Kidney tubule cell (primary cell): ENCODE data around the gene SLC35D2.
"Not testable (repeated sequence)": the region's sequence is repeated elsewhere in the genome, so short reads cannot be mapped to it uniquely, and the experiment has no call there.

Experiments
- DNase-seq: peaks from one replicate; pipeline ENCODE4 v3.0.0-alpha.2; 2018; ENCODE audit warnings: low spot score

Gene SLC35D2

DNA sequence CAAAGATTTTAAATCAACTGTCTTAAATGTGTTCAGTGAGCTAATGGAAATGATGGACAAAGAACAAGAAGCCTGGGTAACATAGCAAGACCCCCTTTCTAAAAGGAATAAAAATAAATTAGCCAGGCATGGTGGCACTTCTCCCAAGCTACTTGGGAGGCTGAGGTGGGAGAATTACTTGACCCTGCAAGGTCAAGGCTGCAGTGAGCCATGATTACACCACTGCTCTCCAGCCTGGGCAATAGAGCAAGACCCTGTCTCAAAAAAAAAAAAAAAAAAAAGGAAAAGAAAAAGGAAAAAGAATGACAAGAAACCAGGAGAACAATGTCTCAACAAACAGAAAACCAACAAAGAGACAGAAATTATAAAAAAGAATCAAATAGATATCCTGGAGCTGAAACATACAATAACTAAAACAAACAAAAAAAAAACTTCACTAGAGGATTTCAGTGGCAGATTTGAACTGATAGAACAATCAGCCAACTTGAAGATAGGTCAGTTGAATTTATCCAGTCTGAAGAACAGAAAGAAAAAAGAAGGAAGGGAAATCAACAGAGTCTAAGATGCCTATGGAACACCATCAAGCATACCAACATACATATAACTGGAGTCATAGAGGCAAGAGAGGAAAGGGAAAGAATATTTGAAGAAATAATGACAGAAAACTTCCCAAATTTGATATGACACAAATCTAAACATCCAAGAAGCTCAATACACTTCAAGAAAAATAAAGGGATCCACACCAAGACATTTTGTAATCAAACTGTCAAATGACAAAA lies 16.8 kb upstream of the SLC35D2 start:
- DNase-seq, result no peak

DNA sequence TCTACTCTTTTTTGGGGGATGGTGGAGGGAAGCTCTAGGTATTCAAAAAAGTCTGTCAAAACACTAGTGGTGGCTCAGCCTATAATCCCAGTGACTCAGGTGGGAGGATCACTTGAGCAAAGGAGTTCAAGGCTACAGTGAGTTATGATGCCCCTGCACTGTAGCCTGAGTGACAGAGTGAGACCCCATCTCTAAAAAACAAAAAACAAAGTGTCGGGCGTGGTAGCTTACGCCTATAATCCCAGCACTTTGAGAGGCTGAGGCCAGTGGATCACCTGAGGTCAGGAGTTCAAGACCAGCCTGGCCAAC lies 15.8 kb upstream of the SLC35D2 start:
- no peak for DNase-seq

DNA sequence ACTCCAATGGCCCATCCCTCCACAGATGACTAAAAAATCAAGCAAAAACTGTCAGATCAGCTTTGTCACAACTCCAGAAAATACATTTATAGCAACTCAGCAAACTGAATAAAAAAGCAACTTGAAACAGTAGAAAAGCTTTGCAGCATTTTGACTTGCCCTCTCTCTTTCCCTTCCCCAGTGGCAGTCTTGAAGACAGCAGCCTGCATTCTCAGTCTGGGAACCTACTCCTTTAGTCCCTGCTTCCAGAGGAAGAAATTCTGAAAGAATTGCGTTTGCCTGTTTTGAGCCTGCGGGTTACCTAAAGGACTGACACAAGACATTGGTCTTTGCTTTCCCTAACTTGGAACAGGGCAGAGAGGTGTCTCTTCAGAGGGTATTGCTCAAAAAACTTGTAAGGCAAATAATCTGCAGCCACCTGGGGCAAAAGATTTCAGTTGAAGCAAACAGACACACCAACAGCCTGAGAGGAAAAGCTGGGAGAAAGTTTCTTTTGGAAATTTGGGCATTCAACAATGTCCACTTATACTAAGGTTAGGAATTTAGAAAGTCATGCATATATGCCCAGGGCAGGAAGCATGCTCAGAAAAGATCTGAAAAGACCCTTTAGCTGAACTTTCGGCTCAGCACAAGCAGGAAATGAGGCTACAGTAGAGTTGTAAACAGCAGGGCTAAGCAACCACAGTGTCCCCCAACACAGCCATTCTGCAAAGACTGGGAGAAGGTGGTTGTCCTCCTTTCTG lies 15.2 kb upstream of the SLC35D2 start:
- DNase-seq, result no peak

DNA sequence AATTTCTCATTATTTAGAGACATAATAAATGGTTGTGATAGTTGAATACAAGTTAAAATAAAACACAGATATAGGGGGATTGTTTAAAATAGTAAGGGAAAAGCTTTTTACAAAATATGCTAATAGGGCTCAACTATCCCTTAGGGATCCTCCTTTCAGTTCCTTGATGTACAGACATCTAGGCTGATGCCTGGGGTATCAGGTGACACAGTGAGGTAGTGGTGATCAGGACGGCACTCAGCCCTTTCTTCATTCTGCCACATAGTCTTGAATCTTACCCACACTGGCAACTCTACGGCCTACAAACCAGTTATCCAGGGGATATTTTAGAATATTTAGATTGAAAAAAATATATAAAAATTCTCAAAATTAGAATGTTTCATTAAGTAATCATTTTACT lies 12.5 kb upstream of the SLC35D2 start:
- DNase-seq, result no peak

DNA sequence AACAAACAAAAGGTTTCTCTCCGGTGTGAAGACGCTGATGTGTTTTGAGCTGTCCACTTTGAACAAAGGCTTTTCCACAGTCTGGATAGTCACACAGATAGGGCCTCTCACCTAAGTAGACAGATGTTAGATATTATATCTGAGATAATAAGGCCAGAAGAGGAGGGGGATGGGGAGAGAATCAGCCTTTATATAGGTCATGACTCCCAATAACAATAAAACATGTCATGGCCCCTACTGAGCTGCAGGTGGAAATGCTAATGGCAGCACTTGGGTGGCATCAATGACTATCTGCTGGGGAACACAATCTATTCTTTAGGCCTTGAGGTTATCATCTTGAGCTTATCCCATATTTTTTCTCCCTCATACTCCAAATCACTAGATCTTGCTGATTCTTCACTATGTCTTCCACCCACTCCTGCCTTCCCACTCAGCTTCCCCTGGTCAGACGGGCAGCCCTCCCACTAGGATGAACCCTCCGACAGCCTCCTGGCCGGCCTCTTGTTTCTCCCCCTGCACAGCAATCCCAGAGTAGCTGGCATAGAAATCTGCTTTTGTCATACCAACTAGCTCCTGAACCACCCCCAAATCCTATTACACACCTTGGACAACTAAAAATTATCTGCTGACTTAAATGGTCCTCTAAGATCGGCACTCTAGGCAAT lies 11.5 kb upstream of the SLC35D2 start:
- no peak for DNase-seq

DNA sequence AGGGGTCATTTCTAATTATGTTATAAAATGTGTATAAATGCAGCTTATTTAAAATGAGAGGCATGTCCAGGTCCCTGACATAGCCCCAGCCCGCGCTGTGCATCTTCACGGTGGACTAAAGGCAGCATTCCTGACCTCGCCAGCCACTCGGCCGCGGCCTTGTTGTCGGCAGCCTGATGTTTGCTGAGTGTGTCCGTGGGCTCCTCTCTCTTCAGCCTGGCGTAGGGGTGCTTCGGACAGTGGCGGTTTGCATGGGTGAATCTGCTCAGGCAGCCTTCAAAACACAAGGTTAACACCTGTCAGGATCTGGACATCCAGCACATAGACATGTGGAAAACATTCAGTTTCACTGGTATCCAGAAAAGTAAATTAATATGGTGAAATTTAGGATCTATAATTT lies 8.8 kb upstream of the SLC35D2 start:
- DNase-seq, result no peak

DNA sequence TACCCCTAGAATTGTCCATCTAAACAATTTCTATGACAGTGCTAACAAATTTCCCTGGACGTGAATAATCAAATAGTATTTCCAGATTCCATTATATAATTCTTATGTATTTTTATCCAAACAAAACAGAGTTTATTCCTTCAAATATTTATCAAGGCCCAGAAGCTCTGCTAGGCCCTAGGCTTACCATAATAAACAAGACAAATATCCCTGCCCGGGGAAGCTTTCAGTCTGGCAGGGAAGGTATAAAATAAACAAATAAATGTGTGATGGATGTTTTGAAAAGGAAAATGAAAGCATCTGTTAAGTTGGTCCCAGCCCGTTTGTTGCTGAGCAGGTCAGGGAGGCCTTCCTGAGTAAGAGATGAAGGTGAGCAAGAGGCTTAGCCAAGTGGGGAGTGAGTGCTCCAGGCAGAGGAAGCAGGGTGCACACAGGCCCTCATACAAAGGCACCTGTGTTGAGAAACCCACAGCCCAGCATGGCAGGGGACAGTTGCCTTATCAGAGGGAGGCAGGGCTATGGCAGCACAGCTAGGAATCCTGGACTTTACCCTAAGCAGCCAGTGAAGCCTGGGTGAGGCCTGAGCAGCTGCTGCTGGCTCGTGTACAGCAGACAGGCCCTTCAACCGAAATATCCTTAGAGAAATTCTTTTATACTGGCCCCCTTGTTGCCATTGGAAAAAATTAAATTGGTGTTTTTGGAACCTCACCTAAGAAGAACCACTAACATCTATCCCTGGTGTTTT lies 7.7 kb upstream of the SLC35D2 start:
- peak; percentile 19 for DNase-seq

DNA sequence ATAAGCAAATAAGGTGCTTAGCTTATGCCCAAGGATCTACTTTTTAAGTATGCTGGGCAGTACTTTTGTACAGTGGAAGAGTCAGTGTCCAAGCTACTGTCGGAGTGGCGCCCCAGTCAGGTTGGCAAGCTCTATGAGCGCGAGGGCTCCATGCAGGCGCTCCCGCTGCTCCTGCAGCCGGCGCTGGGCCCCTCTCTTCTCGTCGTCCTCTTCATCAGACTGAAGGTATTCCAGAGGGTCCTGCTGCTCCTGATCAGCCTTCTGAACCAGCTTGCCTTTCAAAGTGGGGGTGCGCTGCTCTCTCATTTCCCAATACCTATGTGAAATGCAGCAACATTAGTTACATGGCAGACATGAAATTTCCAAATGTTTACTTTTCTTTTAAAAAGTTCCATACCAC lies 4.6 kb upstream of the SLC35D2 start:
- DNase-seq, result no peak

DNA sequence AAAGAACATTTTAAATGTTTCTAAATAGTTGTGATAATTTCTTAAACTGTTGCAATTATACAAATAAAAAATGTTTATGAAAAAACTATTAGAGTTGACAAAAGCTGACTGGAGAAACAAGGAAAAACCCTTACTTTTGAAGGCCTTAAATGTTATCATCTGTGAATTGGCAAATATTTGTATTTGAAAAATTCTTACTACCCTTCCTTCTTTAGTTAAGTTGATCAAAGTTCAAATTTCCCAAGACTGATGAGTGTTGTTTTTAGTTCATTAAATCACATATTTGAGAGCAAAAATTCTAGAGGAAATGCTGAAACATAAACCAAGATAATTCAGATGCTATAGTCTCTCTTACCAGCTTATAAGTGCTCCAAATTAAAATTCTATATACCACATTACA lies 2.6 kb upstream of the SLC35D2 start:
- DNase-seq, result no peak

DNA sequence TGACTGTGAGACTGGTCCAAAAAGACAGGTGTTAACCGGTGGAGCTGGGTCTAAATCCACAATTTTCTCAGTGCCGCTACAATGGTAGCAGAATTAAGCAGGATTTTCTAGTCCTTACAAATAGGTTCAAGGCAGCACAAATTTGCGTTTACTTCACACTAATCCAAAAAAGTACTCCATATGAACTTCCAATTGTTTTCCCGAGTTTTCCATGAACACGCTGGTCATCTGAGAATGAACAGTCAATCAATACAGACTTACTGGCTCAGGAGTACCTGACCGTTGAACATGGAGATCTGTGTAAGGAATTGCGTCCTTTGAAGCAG lies 709 bp downstream of the SLC35D2 start:
- no peak for DNase-seq

DNA sequence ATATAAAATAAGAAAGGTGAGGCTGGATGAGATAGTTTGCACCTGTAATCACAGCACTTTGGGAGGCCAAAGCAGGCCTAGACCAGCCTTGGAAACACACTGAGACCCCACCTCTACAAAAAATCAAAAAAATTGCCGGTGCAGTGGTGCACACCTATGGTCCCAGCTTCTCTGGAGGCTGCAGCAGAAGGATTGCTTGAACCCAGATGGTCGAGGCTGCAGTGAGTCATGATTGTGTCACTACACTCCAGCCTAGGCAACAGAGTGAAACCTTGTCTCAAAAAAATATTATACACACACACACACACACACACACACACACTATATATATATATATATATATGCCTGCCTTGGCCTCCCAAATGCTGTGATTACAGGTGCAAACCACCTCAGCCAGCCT lies 1.3 kb downstream of the SLC35D2 start:
- peak; percentile 56 for DNase-seq

DNA sequence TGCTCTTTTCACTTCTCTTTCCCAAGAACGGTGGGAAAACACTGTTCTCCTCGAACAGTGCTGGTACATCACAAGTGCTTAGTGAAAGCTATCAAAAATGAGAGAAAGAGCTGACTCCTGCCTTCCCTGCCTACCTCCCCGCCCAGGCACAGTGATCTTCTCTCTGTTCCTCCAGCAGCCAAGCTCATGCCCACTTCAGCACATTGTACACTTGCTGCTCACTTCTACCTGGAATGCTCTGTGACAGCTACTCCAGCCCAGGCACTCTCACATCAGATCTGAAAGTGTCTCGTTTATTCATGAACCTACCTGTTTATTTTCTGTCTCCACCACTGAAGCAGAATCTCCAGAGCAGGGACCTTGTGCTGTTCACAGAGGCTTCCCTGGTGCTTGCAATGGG lies 1.8 kb downstream of the SLC35D2 start:
- no peak for DNase-seq

DNA sequence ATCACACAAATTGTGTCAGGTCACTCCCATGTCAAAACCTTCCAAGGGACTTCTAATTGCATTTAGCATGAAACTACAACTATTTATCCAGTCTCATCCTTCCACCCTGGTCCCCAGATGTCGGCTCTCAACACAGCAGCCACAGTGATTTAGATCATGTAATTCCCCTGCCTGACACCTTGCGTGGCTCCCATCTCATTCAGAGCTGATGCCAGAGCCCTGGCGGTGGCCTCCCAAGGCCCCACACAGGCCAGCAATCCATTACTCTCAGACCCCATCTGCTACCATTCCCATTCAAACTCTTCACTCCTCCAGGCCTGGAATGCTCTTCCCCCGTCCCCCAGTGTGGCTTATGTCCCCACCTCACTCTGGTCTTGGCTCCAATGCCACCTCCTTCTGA lies 2.4 kb downstream of the SLC35D2 start:
- no peak for DNase-seq

DNA sequence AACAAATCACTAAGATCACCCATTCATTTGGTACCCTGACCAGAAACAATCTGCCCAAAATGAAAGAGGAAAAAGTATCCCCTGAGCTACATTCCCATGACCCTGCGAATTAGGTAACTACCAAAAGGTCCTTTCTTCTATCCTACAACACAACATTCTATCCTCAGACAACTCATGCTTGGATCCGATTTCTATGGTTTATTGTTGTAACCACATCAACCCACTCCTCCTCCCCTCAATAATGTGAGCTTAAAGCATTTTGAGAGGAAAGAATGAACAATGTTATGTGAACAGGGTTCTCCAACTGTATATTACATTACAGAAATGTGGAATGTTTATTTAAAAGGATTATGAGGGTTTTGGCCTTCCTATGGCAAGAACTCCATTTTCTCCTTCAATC lies 4.0 kb downstream of the SLC35D2 start:
- no peak for DNase-seq

DNA sequence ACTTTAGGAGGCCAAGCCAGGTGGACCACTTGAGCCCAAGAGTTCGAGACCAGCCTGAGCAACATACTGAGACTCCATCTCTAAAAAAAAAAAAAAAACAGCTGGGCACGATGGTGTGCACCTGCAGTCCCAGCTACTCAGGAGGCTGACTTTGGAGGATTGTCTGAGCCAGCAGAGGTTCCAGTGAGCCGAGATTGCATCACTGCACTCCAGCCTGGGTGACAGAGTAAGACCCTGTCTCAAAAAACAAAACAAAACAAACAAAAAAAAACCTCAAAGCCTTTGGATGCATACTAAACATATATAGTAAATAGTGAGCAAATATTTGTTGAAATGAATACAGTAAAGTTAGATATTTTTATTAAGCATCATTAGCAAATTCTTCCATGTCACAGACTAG lies 5.3 kb downstream of the SLC35D2 start:
- no peak for DNase-seq

DNA sequence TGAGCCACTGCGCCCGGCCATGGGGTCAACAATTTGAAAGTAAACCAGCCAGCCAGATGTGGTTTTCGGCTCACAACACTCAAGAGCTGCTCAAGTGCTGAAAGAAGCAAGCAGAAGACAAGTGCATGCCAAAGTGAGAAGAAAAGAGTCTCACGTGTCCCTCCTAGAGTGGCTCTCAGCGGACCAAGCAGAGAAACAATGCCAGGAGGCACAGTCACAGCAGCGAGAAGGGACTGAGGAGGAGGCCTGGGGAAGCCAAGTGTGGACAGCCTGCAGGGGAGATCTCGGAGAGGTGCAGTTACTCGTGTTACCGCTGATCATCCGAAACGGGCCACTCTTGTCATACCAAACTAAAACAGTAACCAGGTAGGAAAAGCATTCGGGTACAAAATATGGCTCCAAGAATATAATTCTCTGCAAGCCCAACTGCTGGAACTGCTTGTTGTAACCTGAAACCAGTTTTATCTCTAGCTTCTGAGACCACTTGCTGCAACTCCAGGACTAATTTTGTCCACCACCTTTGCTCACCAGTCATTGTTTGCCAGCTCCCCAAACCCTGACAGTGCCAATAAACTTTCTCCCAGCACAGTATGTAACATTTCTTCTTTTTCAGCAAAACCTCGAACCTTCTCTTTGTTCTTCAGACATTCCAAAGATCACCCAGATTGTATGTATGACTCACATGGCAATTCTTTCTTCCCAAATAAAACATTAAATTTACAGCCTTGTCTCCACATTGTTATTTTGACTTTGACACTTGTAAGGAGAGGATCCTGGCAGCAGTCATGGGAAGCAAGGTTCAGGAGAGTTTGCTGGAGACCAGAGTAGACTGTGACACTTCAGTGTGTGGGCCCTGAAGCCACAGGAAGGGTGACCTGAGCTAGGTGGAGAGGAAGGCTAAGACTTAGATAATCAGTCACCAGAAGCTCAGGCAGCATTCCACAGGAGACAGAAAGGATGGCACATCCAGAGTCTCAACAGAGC lies 6.3 kb downstream of the SLC35D2 start:
- peak; percentile 63 for DNase-seq

DNA sequence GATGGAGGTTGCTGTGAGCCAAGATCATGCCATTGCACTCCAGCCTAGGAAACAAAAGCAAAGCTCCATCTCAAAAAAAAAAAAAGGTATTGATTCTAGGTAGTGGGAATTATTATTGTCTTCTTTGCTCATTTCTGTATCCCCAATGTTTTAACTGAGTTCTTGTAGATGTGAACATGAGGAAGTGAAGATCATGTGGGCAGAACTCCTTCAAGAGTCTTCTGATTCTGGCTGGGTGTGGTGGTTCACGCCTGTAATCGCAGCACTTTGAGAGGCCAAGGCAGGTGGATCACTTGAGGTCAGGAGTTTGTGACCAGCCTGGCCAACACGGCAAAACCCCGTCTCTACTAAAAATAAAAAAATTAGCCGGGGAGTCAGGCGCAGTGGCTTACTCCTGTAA lies 8.0 kb downstream of the SLC35D2 start:
- not testable (repeated sequence) for DNase-seq

DNA sequence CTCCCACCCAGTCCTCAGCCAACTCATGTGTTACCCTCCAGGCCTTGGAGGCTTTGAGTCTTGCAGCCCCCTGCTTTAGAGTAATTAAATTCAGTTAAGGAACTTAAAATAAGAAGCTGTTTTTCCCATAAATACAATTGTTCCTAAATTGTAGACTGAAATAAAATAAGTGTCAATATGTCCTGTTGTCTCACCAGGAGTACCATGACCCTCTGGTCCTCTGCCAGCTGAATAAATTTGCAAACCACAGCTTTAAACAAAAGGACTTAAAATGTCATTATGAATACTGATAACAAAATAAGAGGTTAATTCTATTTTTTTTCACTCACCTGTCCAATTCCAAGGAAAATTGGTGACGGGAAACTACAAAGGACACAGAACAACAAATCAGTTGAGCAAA lies 15.6 kb downstream of the SLC35D2 start:
- DNase-seq, result no peak

DNA sequence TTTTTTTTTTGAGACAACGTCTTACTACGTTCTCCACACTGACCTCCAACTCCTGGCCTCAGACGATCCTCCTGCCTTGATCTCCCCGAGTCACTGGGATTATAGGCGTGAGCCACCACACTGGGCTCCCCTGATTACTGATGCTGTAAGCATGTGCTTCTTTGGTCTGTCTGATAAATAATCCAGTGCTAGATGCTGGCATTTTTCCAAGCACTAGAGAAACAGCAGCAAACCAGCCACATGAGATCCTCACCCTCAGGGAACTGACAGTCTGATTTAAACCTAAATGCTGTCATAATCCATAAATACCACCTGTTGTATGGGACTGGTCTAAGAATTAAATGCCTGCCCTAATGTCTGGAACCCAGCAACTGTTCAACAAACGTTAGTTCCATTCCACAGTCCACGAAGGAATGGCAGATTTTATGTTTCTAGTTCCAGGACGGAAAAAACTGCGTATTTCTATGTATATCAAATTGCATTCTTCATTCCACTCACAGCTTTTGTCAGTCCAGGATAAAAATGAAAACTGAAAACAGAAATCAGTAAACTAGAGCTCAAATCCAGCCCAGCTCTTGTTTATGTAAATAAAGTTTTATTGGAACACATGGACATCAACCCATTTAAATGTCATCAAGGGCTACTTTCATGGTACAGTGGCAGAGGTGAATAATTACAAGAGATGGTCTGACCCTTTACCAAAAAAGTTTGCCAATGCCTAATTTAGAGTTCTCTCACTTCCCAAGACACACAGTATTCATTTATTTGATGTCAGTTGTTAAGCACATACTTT lies 20.1 kb downstream of the SLC35D2 start:
- no peak for DNase-seq

DNA sequence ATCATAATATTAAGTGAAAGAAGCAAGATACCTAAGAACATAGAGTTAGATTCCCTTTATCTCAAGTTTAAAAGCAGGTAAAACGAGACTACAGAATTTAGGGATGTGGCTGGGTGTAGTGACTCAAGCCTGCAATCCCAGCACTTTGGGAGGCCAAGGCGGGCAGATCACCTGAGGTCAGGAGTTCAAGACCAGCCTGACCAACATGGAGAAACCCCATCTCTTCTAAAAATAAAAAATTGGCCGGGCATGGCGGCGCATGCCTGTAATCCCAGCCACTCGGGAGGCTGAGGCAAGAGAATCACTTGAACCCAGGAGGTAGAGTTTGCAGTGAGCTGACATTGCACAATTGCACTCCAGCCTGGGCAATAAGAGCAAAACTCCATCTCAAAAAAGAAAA lies 21.4 kb downstream of the SLC35D2 start:
- DNase-seq, result not testable (repeated sequence)

DNA sequence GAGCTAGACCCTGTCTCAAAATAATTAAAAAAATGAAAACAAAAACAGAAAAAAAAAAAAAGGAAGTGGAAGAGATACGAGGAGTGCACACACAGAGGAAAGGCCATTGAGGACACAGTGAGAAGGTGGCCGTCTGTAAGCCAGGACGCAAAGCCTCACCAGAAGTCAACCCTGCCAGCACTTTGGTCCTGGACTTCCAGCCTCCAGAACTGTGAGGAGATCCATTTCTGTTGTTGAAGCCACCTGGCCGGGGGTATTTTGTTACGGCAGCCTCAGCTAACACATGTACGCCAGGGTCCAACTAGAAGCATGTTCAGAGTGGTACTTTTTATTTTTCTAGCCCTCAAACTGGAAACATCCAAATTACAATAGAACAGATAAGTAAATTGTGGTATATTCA lies 21.8 kb downstream of the SLC35D2 start:
- DNase-seq, result no peak
